SU-DHL-6 (cell line): Measurements from ENCODE around the gene FAM185A.
"Not testable (repeated sequence)": the region's sequence is repeated elsewhere in the genome, so short reads cannot be mapped to it uniquely, and the experiment has no call there.

Source experiments
- EZH2phosphoT487 ChIP-seq: fragments of 200-600 bp; sonication (generic), shearing (Covaris generic); conservative IDR thresholded peaks from 2 replicates; pipeline ENCODE4 v1.6.1; 2018; ENCODE audit warnings: mild to moderate bottlenecking, antibody characterized with exemption, low read length, moderate library complexity, mixed read lengths
- TF ChIP-seq, protein P1 (sequence below): fragments of 200-600 bp; sonication (generic); IDR thresholded peaks from one replicate; pipeline ENCODE4 v1.5.1; 2017; ENCODE audit warnings: antibody characterized with exemption, mild to moderate bottlenecking, low read length, moderate library complexity; ENCODE audit not compliant: insufficient read depth, poor library complexity, severe bottlenecking

DNA sequence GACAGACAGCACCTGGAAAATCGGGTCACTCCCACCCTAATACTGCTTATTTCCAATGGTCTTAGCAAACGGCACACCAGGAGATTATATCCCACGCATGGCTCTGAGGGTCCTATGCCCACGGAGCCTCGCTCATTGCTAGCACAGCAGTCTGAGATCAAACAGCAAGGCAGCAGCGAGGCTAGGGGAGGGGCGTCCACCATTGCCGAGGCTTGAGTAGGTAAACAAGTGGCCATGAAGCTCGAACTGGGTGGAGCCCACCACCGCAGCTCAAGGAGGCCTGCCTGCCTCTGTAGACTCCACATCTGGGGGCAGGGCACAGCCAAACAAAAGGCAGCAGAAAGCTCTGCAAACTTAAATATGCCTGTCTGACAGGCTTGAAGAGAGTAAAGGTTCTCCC lies 32.1 kb downstream of the FAM185A start:
- TF ChIP-seq, protein P1, sequence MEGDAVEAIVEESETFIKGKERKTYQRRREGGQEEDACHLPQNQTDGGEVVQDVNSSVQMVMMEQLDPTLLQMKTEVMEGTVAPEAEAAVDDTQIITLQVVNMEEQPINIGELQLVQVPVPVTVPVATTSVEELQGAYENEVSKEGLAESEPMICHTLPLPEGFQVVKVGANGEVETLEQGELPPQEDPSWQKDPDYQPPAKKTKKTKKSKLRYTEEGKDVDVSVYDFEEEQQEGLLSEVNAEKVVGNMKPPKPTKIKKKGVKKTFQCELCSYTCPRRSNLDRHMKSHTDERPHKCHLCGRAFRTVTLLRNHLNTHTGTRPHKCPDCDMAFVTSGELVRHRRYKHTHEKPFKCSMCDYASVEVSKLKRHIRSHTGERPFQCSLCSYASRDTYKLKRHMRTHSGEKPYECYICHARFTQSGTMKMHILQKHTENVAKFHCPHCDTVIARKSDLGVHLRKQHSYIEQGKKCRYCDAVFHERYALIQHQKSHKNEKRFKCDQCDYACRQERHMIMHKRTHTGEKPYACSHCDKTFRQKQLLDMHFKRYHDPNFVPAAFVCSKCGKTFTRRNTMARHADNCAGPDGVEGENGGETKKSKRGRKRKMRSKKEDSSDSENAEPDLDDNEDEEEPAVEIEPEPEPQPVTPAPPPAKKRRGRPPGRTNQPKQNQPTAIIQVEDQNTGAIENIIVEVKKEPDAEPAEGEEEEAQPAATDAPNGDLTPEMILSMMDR: not testable (repeated sequence)
- TF ChIP-seq EZH2phosphoT487: not testable (repeated sequence)
